K562 (cell line): Measurements from ENCODE around the gene NAGLU. TPM values are rescaled to one million over a fixed set of nuclear protein-coding genes. Genes with fewer than 3 reads are reported as not detected.

Source experiments
- CBX2 ChIP-seq: fragments of 200-600 bp; sonication (generic); IDR thresholded peaks from one replicate; pipeline ENCODE4 v1.6.1; 2012; ENCODE audit warnings: mild to moderate bottlenecking, low read length, inconsistent platforms; ENCODE audit not compliant: insufficient read depth, poor library complexity, severe bottlenecking
- CREB3 ChIP-seq: fragments of 450-650 bp; conservative IDR thresholded peaks from 2 replicates; pipeline ENCODE4 v1.6.1; 2016; ENCODE audit warnings: missing genetic modification characterization, low read depth, mild to moderate bottlenecking, missing compliant biosample characterization, moderate library complexity
- ESRRA ChIP-seq: fragments of 450-650 bp; IDR thresholded peaks from 2 replicates; pipeline ENCODE4 v1.6.1; 2014; ENCODE audit warnings: low read depth, mild to moderate bottlenecking, moderate library complexity, borderline replicate concordance
- HBP1 ChIP-seq: fragments of 450-650 bp; formaldehyde crosslinking; IDR thresholded peaks from 2 replicates; pipeline ENCODE4 v1.4.0; 2022; ENCODE audit warnings: missing genetic modification characterization
- HNRNPL ChIP-seq: fragments of 200-400 bp; formaldehyde crosslinking; IDR thresholded peaks from 2 replicates; pipeline ENCODE4 v1.6.1; 2017; ENCODE audit warnings: low read depth, mild to moderate bottlenecking, low read length
- HOMEZ ChIP-seq: fragments of 250-450 bp; sonication (Bioruptor Pico); IDR thresholded peaks from 2 replicates; pipeline ENCODE4 v1.4.0; 2020; ENCODE audit warnings: mild to moderate bottlenecking, moderate library complexity
- NR2C1 ChIP-seq, 2 experiments: fragments of 450-650 bp; IDR thresholded peaks; 2 replicates each; pipeline ENCODE4 v1.6.1; 2017; ENCODE audit warnings: mild to moderate bottlenecking in 2 of 2, antibody characterized with exemption in 1 of 2, inconsistent platforms in 1 of 2, missing compliant biosample characterization in 1 of 2, missing genetic modification characterization in 1 of 2
- TSHZ1 ChIP-seq: fragments of 250-450 bp; sonication (Bioruptor Pico); IDR thresholded peaks from 2 replicates; pipeline ENCODE4 v1.4.0; 2020; ENCODE audit warnings: mild to moderate bottlenecking, moderate library complexity
- YY1 ChIP-seq, 3 experiments: IDR thresholded peaks; 2 replicates each; pipeline ENCODE4 v1.6.1; 2011; ENCODE audit warnings: low read length in 2 of 3, mild to moderate bottlenecking in 2 of 3, moderate library complexity in 2 of 3, borderline replicate concordance in 1 of 3, control low read depth in 1 of 3, low read depth in 1 of 3; ENCODE audit not compliant: insufficient read depth in 3 of 3, insufficient replicate concordance in 2 of 3, control insufficient read depth in 1 of 3, insufficient read length in 1 of 3; ENCODE audit errors: extremely low read depth in 1 of 3
- ZBTB9 ChIP-seq: fragments of 450-650 bp; formaldehyde crosslinking; IDR thresholded peaks from 2 replicates; pipeline ENCODE4 v1.4.0; 2020; ENCODE audit warnings: mild to moderate bottlenecking, moderate library complexity
- ZKSCAN3 ChIP-seq: fragments of 250-450 bp; sonication (Bioruptor Pico); IDR thresholded peaks from 2 replicates; pipeline ENCODE4 v1.4.0; 2020
- ZNF274 ChIP-seq: IDR thresholded peaks from 2 replicates; pipeline ENCODE4 v1.6.1; 2011; ENCODE audit warnings: low read depth, mild to moderate bottlenecking, low read length, moderate library complexity, borderline replicate concordance
- polyA plus RNA-seq, 8 experiments: library from polyadenylated mRNA; depleted of rRNA in 4 of 8; stranded (reverse) in 5 of 8; unstranded in 3 of 8; fragments of >200 nt; fragmentation: Nextera tagmentation in 2 of 8; fragmentation: Illumina TruSeq in 1 of 8; extraction: Ambion mirVana in 2 of 8; extraction: Trizol in 1 of 8; gene quantifications; 2 replicates each; pipeline versions ENCODE4 v1.2.1 to v1.2.3, GENCODE V29; 2011 to 2014; ENCODE audit warnings: inconsistent platforms in 1 of 8, missing spikeins in 1 of 8
- total RNA-seq, 7 experiments: library from RNA; depleted of rRNA in 6 of 7; stranded (reverse); fragments of >200 nt in 6 of 7; fragmentation: Illumina TruSeq in 2 of 7; extraction: Trizol in 2 of 7; gene quantifications; 2 replicates each; pipeline versions ENCODE4 v1.2.1 to v1.2.3, GENCODE V29; 2011 to 2021; ENCODE audit warnings: low replicate concordance in 1 of 7

The NAGLU gene
- total and polyA plus RNA-seq, 9 of the 15 experiments (the other 6 are each of a cell fraction or from before 2014, with no cell fraction given), result 0.04 to 21.5 (median 8.5) TPM

GRCh38 chr17:42566215-42566882 lies 30.3 kb downstream of the NAGLU start (continued):
- TF ChIP-seq CREB3 (tag) (peak; percentile 50; the same call in 1 of the 2 replicates), HOMEZ (CRISPR knock-in tag) (peak; percentile 46; the same call in 1 of the 2 replicates), ESRRA (no peak), HBP1 (CRISPR knock-in tag) (peak; percentile 68; the same call in 1 of the 2 replicates), ZKSCAN3 (CRISPR knock-in tag) (no peak), NR2C1 (IDR thresholded peaks at IDR 0.05) (no peak), NR2C1 (tag; IDR thresholded peaks at IDR 0.05) (peak; percentile 18; the same call in 1 of the 2 replicates), CBX2 (no peak), ZNF274 (no peak), TSHZ1 (CRISPR knock-in tag) (0 out of 2 replicates have a peak, but pooled peaks have one; percentile 28), YY1 (IDR thresholded peaks at IDR 0.05; ENCODE audit: borderline replicate concordance in 1 of 3, control insufficient read depth in 1 of 3, extremely low read depth in 1 of 3, insufficient read depth in 3 of 3, insufficient read length in 1 of 3, insufficient replicate concordance in 2 of 3, low read depth in 1 of 3, low read length in 2 of 3) (peak; percentile 68 to 95 (median 85)), ZBTB9 (CRISPR knock-in tag) (peak; percentile 87), HNRNPL (no peak)
